Measurements from ENCODE around the gene MPPED2.

The MPPED2 gene

DNA sequence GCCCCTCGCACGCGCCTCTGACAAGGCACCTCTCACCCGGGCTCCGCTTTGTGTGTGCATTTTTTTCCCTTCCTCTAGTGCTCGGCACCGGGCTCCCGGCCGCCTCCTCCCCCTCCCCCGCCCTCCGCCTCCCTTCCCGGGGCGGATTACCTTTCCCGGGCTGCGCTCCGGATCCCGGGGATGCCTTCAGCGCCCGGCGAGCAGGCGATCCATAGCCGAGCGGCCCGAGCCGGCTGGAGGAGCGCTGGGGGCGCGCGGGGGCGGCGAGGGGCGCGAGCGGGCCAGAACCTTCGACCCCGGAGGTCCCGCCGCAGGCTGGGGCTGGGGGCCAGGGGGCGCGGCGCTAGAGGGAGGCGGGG is 282 bp downstream of the MPPED2 start:
- TF ChIP-seq ZNF384 (IDR thresholded peaks at IDR 0.05) (no peak), HDGF (IDR thresholded peaks at IDR 0.05; ENCODE audit: borderline replicate concordance) (no peak), CTBP1 (IDR thresholded peaks at IDR 0.05; ENCODE audit: borderline replicate concordance) (no peak), SP1 (IDR thresholded peaks at IDR 0.05) (no peak), FOXK2 (IDR thresholded peaks at IDR 0.05) (no peak), BHLHE40 (IDR thresholded peaks at IDR 0.05; ENCODE audit: borderline replicate concordance) (no peak), NFRKB (IDR thresholded peaks at IDR 0.05) (no peak), FOXA1 (IDR thresholded peaks at IDR 0.05) (no peak), ARNT (IDR thresholded peaks at IDR 0.05) (no peak), SUZ12 (IDR thresholded peaks at IDR 0.05) (no peak), LEF1 (IDR thresholded peaks at IDR 0.05; ENCODE audit: borderline replicate concordance) (no peak)
- ChIA-PET POLR2A (interaction anchor here (0.9 to 1.8 kb wide), 4 partner anchors 9 to 65 kb away, joined by 3 to 6 read pairs (median 4); no protein-coding TSS in a partner anchor), CTCF (interaction anchor here (0.7 to 0.9 kb wide), 3 partner anchors 14 to 309 kb away, joined by 3 to 5 read pairs (median 3); no protein-coding TSS in a partner anchor)
- peak; percentile 49 for DNase-seq (ENCODE audit: extremely low spot score)

DNA sequence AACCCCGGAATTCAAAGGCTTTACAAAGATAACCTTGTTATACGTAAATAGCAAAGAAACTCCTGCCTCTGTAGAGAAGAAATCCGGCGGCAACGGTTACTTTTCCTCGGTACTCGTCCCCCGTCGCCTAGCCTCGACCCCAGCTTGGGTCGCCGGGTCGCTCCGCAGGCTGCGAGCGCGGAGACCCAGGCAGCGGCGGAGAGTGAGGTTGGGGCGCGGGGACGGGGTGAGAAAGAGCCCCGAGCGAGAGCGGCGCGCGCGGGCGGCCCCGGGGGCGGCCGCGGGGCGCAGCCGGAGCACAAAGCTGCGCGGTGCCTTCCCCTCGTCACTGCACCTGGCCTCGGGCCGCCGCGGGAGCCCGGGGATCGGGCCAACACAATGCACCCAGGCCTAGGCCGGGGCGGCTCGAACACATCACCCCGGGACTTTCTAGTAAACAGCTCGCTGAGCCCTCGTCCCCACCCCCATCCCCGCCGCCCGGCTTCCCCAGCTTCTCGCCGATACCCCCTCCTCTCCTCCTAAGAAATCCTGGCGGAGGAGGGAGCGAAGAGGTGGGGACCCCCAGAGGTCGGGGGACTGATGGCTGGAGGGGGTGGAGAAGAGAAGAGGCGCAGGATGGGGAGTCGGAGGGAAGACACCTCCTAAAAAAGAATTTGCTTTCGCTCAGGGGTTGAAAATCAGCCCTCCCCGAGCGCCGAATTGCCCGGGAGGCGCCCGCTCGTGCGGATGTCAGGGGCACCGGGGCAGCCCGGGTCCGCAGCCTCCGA is 845 bp downstream of the MPPED2 start:
- TF ChIP-seq LEF1 (IDR thresholded peaks at IDR 0.05; ENCODE audit: borderline replicate concordance), result no peak
- TF ChIP-seq ARNT (IDR thresholded peaks at IDR 0.05), result no peak
- TF ChIP-seq SP1 (IDR thresholded peaks at IDR 0.05), result no peak
- no peak for TF ChIP-seq CTBP1 (IDR thresholded peaks at IDR 0.05; ENCODE audit: borderline replicate concordance)
- no peak for TF ChIP-seq SUZ12 (IDR thresholded peaks at IDR 0.05)
- TF ChIP-seq FOXA1 (IDR thresholded peaks at IDR 0.05), result no peak
- TF ChIP-seq FOXK2 (IDR thresholded peaks at IDR 0.05), result no peak
- no peak for TF ChIP-seq TARDBP (IDR thresholded peaks at IDR 0.05)
- CTCF ChIA-PET, result interaction anchor here (0.9 kb wide), 1 partner anchor 13 kb away, joined by 5 read pairs; no protein-coding TSS in a partner anchor
- POLR2A ChIA-PET, result interaction anchor here (1.0 to 1.8 kb wide), 3 partner anchors 8 to 17 kb away, joined by 3 to 6 read pairs (median 5); no protein-coding TSS in a partner anchor
- peak; percentile 29 for DNase-seq (ENCODE audit: extremely low spot score)

DNA sequence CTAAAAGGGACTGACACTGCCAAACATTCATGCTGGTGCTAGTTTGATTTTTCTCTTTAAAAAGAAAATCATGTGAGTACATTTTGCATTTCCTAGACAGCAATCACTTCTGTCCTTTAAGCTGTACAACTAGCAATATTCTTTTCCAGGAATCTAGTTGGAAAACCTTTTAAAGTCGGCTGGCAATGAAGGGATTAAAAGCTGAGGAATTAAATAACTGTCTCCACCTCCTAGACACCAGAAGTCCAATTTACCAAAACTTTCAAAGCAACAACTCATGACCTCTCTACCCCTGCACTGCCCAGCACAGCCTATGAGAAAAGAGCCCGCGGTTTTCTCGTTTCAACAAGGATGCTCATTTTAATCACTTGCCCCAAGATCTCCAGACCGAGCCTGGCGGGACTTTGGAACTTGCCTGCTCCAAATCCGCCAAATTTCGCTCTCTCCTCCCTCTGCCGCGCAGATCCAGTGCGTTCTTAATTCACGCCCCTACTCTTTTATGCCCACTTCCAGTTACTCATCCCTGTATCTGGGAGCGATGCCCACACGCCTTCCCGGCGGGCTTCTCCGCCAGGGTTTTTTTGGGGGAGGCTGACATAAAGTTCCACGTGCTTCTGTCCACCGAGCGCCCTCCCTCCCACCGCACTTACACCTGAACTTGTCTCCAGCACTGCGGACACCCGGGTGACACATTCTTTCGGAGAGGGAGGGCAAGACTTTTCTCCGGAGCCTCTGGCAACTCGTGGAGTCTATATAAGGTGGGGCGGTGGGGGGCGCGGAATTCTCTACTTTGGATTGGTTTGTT is 2.5 kb downstream of the MPPED2 start:
- TF ChIP-seq TARDBP (IDR thresholded peaks at IDR 0.05) (no peak), CTBP1 (IDR thresholded peaks at IDR 0.05; ENCODE audit: borderline replicate concordance) (no peak), FOXA1 (IDR thresholded peaks at IDR 0.05) (no peak), NFRKB (IDR thresholded peaks at IDR 0.05) (no peak), ARNT (IDR thresholded peaks at IDR 0.05) (no peak), BHLHE40 (IDR thresholded peaks at IDR 0.05; ENCODE audit: borderline replicate concordance) (no peak), SP1 (IDR thresholded peaks at IDR 0.05) (no peak), ELF4 (IDR thresholded peaks at IDR 0.05) (no peak), L3MBTL2 (conservative IDR thresholded peaks at IDR 0.05) (no peak), FOXM1 (IDR thresholded peaks at IDR 0.05; ENCODE audit: borderline replicate concordance) (no peak), SUZ12 (IDR thresholded peaks at IDR 0.05) (no peak), FOXK2 (IDR thresholded peaks at IDR 0.05) (no peak), ZNF384 (IDR thresholded peaks at IDR 0.05) (no peak), LEF1 (IDR thresholded peaks at IDR 0.05; ENCODE audit: borderline replicate concordance) (no peak), HDGF (IDR thresholded peaks at IDR 0.05; ENCODE audit: borderline replicate concordance) (no peak)
- TF ChIP-seq, protein P1, sequence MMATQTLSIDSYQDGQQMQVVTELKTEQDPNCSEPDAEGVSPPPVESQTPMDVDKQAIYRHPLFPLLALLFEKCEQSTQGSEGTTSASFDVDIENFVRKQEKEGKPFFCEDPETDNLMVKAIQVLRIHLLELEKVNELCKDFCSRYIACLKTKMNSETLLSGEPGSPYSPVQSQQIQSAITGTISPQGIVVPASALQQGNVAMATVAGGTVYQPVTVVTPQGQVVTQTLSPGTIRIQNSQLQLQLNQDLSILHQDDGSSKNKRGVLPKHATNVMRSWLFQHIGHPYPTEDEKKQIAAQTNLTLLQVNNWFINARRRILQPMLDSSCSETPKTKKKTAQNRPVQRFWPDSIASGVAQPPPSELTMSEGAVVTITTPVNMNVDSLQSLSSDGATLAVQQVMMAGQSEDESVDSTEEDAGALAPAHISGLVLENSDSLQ (IDR thresholded peaks at IDR 0.05), result no peak
- DNase-seq (ENCODE audit: extremely low spot score), result no peak
- ChIA-PET POLR2A (no interaction called here), CTCF (no interaction called here)

DNA sequence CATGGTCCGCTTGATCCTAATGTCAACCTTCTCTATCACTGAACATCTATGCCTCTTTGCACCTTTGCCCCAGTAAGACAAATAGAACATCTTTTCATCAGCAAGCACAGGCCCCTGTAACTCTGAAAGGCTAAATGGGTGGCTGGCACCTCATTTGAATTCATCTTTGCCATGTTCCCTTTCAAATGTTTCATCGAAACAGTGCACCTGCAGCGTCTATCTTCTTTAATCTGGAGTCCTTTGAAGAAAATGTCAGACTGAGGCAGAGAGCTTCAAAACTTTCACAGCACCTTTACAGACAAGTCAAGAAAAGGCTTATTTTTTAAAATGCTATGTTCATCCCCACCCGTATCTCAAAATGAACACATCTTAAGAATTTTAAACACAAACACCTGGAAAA is 3.4 kb downstream of the MPPED2 start:
- ChIA-PET POLR2A (no interaction called here), CTCF (no interaction called here)
- TF ChIP-seq HDGF (IDR thresholded peaks at IDR 0.05; ENCODE audit: borderline replicate concordance), result no peak
- no peak for TF ChIP-seq TARDBP (IDR thresholded peaks at IDR 0.05)
- TF ChIP-seq ARNT (IDR thresholded peaks at IDR 0.05), result no peak
- TF ChIP-seq SP1 (IDR thresholded peaks at IDR 0.05), result no peak
- DNase-seq (ENCODE audit: extremely low spot score), result no peak

DNA sequence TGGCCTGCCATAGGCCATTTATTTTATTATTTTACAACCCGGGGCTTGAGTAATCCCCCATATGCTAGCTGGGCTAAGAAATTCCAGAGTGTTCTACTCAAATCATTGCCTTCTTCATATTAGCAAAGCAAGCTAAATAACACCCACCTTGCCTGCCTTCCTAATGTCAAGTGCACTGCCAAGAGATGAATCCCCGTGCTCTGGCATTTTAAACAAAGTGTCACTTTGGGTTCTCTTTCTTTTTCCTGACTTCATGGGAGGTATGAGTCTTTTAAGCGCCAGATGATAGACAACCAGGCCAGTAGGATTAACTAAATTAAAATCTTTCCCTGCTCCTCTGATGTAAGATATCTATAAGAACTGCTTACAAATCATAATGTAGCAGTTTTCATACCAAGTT is 4.5 kb downstream of the MPPED2 start:
- POLR2A ChIA-PET, result no interaction called here
- no peak for TF ChIP-seq TARDBP (IDR thresholded peaks at IDR 0.05)
- TF ChIP-seq L3MBTL2 (conservative IDR thresholded peaks at IDR 0.05), result no peak
- TF ChIP-seq SUZ12 (IDR thresholded peaks at IDR 0.05), result no peak
- TF ChIP-seq FOXM1 (IDR thresholded peaks at IDR 0.05; ENCODE audit: borderline replicate concordance), result no peak
- no peak for TF ChIP-seq SP1 (IDR thresholded peaks at IDR 0.05)
- TF ChIP-seq FOXK2 (IDR thresholded peaks at IDR 0.05), result no peak
- no peak for TF ChIP-seq CTBP1 (IDR thresholded peaks at IDR 0.05; ENCODE audit: borderline replicate concordance)
- no peak for TF ChIP-seq FOXA1 (IDR thresholded peaks at IDR 0.05)
- TF ChIP-seq, protein P1 (IDR thresholded peaks at IDR 0.05), result no peak
- no peak for TF ChIP-seq HDGF (IDR thresholded peaks at IDR 0.05; ENCODE audit: borderline replicate concordance)
- TF ChIP-seq BHLHE40 (IDR thresholded peaks at IDR 0.05; ENCODE audit: borderline replicate concordance), result no peak
- TF ChIP-seq NFRKB (IDR thresholded peaks at IDR 0.05), result no peak
- no peak for TF ChIP-seq ZNF384 (IDR thresholded peaks at IDR 0.05)
- TF ChIP-seq LEF1 (IDR thresholded peaks at IDR 0.05; ENCODE audit: borderline replicate concordance), result no peak
- no peak for TF ChIP-seq ELF4 (IDR thresholded peaks at IDR 0.05)
- TF ChIP-seq ARNT (IDR thresholded peaks at IDR 0.05), result no peak

DNA sequence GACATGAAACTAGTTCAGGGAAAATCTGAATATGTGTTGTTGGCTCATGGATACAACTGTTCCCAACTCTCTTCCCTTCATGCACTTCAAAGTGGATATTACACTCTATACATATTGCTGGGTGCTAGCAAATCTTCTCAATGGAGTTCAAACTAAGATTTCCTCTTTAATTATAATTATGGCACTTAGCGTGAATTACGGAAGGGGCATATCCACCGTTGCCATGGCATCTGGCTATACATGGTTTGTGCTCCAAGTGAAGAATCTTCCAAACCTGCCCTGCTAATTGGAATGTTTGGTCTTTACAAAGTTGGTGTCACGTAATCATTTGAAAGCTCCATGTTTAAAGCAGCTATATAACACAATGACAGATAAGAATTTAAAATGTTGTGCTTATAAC is 5.6 kb downstream of the MPPED2 start:
- DNase-seq (ENCODE audit: extremely low spot score), result no peak
- CTCF ChIA-PET, result no interaction called here
- TF ChIP-seq NFRKB (IDR thresholded peaks at IDR 0.05) (no peak), FOXA1 (IDR thresholded peaks at IDR 0.05) (no peak), SUZ12 (IDR thresholded peaks at IDR 0.05) (no peak), LEF1 (IDR thresholded peaks at IDR 0.05; ENCODE audit: borderline replicate concordance) (no peak), ARNT (IDR thresholded peaks at IDR 0.05) (no peak), L3MBTL2 (conservative IDR thresholded peaks at IDR 0.05) (no peak), HDGF (IDR thresholded peaks at IDR 0.05; ENCODE audit: borderline replicate concordance) (no peak), FOXK2 (IDR thresholded peaks at IDR 0.05) (no peak)
- TF ChIP-seq, protein P1 (IDR thresholded peaks at IDR 0.05), result no peak
- POLR2A ChIA-PET, result no interaction called here

More for the DNA sequence above, 4.5 kb downstream of the MPPED2 start:
- DNase-seq (ENCODE audit: extremely low spot score), result no peak
- CTCF ChIA-PET, result no interaction called here
